Endothelial cell of umbilical vein (primary cell): ENCODE data around the gene SLC1A7. TPM values are rescaled to one million over a fixed set of nuclear protein-coding genes. Genes with fewer than 3 reads are reported as not detected.

ENCODE experiments used
- BruUV-seq: library from RNA; stranded (reverse); fragments of 400-500 nt; replicated peaks from 2 replicates; lab custom pipeline; 2021; lab: Mats Ljungman, UMichigan
- CTCF ChIA-PET: fragments of 300-600, 350-600 bp; sonication (Branson Sonifier 250); formaldehyde crosslinking; loops from one replicate; lab custom pipeline; 2021; ENCODE audit warnings: antibody characterized with exemption, inconsistent platforms; lab: Charles Lee
- POLR2A ChIA-PET: fragments of 300-600, 350-600 bp; sonication (Branson Sonifier 250); formaldehyde crosslinking; loops from one replicate; lab custom pipeline; 2021; ENCODE audit warnings: antibody characterized with exemption, inconsistent platforms; lab: Charles Lee
- DNase-seq: peaks from one replicate; pipeline ENCODE4 v3.0.0-alpha.2; 2011; ENCODE audit warnings: low read depth, low spot score
- FAIRE-seq: peaks from 2 replicates; lab custom pipeline; 2011; peaks lifted over from hg19 to GRCh38; lab: Jason Lieb, UNC
- H2AFZ ChIP-seq: 2 replicates; pipeline ENCODE4 v1.6.0; 2012; ENCODE audit warnings: low read depth, low read length, control low read depth, inconsistent platforms
- H3K27ac ChIP-seq: 2 replicates; pipeline ENCODE4 v1.5.1; 2011; ENCODE audit warnings: low read depth, mild to moderate bottlenecking, control low read depth, low read length, moderate library complexity; ENCODE audit not compliant: insufficient read depth
- H3K27me3 ChIP-seq, 2 experiments: 2 replicates each; pipeline versions ENCODE4 v1.6.0 to v1.6.1; 2011; ENCODE audit warnings: low read length in 2 of 2, mixed read lengths in 1 of 2; ENCODE audit not compliant: control insufficient read depth in 2 of 2, insufficient read depth in 2 of 2
- H3K36me3 ChIP-seq, 2 experiments: 2 replicates in 1 of 2; 3 replicates in 1 of 2; pipeline ENCODE4 v1.5.1; 2011; ENCODE audit warnings: low read length in 2 of 2, mild to moderate bottlenecking in 1 of 2, moderate library complexity in 1 of 2; ENCODE audit not compliant: control insufficient read depth in 2 of 2, insufficient read depth in 2 of 2; ENCODE audit errors: extremely low read depth in 1 of 2
- H3K4me1 ChIP-seq: 3 replicates; pipeline ENCODE4 v1.5.1; 2011; ENCODE audit warnings: mild to moderate bottlenecking, low read length; ENCODE audit not compliant: control insufficient read depth, insufficient read depth; ENCODE audit errors: extremely low read depth
- H3K4me2 ChIP-seq: 2 replicates; pipeline ENCODE4 v1.6.1; 2011; ENCODE audit warnings: low read length, control low read depth, mixed read lengths; ENCODE audit not compliant: insufficient read depth
- H3K4me3 ChIP-seq, 3 experiments: fragments of 200-600 bp in 1 of 3; sonication (generic), shearing (Covaris generic) in 1 of 3; replicated peaks in 1 of 3; 2 replicates each; pipeline ENCODE4 v1.5.1; 2011 to 2016; ENCODE audit warnings: control low read depth in 3 of 3, low read length in 3 of 3, mild to moderate bottlenecking in 2 of 3, inconsistent platforms in 1 of 3, low read depth in 1 of 3, moderate library complexity in 1 of 3; ENCODE audit not compliant: insufficient read depth in 1 of 3
- H3K79me2 ChIP-seq: 2 replicates; pipeline ENCODE4 v1.6.0; 2012; ENCODE audit warnings: low read length, inconsistent platforms; ENCODE audit not compliant: control insufficient read depth, insufficient read depth
- H3K9ac ChIP-seq: replicated peaks from 2 replicates; pipeline ENCODE3; 2011; ENCODE audit warnings: low read length, control low read depth; ENCODE audit not compliant: insufficient read depth; ENCODE audit errors: extremely low read depth
- H3K9me1 ChIP-seq: replicated peaks from 3 replicates; pipeline ENCODE4 v1.6.0; 2011; ENCODE audit warnings: mild to moderate bottlenecking, low read length; ENCODE audit not compliant: control insufficient read depth, insufficient read depth; ENCODE audit errors: extremely low read depth
- H3K9me3 ChIP-seq: replicated peaks from 2 replicates; pipeline ENCODE4 v1.5.1; 2012; ENCODE audit warnings: low read length, inconsistent platforms; ENCODE audit not compliant: control insufficient read depth, insufficient read depth
- H4K20me1 ChIP-seq: replicated peaks from 2 replicates; pipeline ENCODE3; 2011; ENCODE audit warnings: mild to moderate bottlenecking, low read length; ENCODE audit not compliant: control insufficient read depth, insufficient read depth; ENCODE audit errors: extremely low read depth
- EZH2 ChIP-seq: IDR thresholded peaks from 2 replicates; pipeline ENCODE4 v1.6.1; 2012; ENCODE audit warnings: borderline replicate concordance, low read depth, mild to moderate bottlenecking, moderate library complexity, low read length, inconsistent platforms; ENCODE audit not compliant: severe bottlenecking
- FOS ChIP-seq: IDR thresholded peaks from 2 replicates; pipeline ENCODE4 v1.6.1; 2011; ENCODE audit warnings: mild to moderate bottlenecking, low read length, moderate library complexity, borderline replicate concordance; ENCODE audit not compliant: insufficient read depth
- GATA2 ChIP-seq: IDR thresholded peaks from 2 replicates; pipeline ENCODE4 v1.7.0; 2011; ENCODE audit warnings: low read depth, mild to moderate bottlenecking, moderate library complexity, mixed read lengths, low read length; ENCODE audit not compliant: insufficient read length, insufficient read depth
- JUN ChIP-seq: IDR thresholded peaks from 2 replicates; pipeline ENCODE4 v1.6.1; 2011; ENCODE audit warnings: borderline replicate concordance, low read depth; ENCODE audit not compliant: insufficient read length, insufficient read depth
- MYC ChIP-seq: IDR thresholded peaks from one replicate; pipeline ENCODE4 v1.6.1; 2011; ENCODE audit warnings: mild to moderate bottlenecking, low read depth, low read length
- POLR2A ChIP-seq: IDR thresholded peaks from 2 replicates; pipeline ENCODE4 v1.6.1; 2012; ENCODE audit warnings: low read depth, mild to moderate bottlenecking, control low read depth, low read length
- POLR2AphosphoS5 ChIP-seq: IDR thresholded peaks from 2 replicates; pipeline ENCODE4 v1.6.1; 2012; ENCODE audit warnings: low read depth, mild to moderate bottlenecking, control low read depth, low read length, moderate library complexity; ENCODE audit not compliant: insufficient read depth
- dilution Hi-C: fragments of 300-500 bp; cut with MboI; formaldehyde crosslinking; loops from one replicate; pipeline ENCODE4 v1.15.0; 2019; ENCODE audit warnings: low sequenced_read_pairs; ENCODE audit not compliant: extremely low pct_ligation_motif_present
- intact Hi-C: fragments of 100-400 bp; cut with micrococcal nuclease; formaldehyde crosslinking; loops from one replicate; pipeline ENCODE4 v1.10.0; 2022
- polyA plus RNA-seq, 4 experiments: library from polyadenylated mRNA; depleted of rRNA in 3 of 4; stranded (reverse) in 3 of 4; unstranded in 1 of 4; fragments of >200 nt; gene quantifications; 2 replicates each; pipeline versions ENCODE4 v1.2.1 to v1.2.3, GENCODE V29; 2011 to 2012; ENCODE audit warnings: missing spikeins in 1 of 4
- total RNA-seq: library from RNA; stranded (reverse); gene quantifications from 2 replicates; pipeline ENCODE4 v1.2.3, GENCODE V29; 2021
- TF ChIP-seq, protein P1 (sequence below): IDR thresholded peaks from 2 replicates; pipeline ENCODE4 v1.6.1; 2011; ENCODE audit not compliant: insufficient read depth, insufficient read length
- TF ChIP-seq, protein P2 (sequence below), 2 donors: IDR thresholded peaks; 1 replicate in 1 of 2; 2 replicates in 1 of 2; pipeline ENCODE4 v1.5.1; 2011; ENCODE audit warnings: low read length in 2 of 2, mild to moderate bottlenecking in 2 of 2, moderate library complexity in 2 of 2, control low read depth in 1 of 2, inconsistent platforms in 1 of 2, low read depth in 1 of 2; ENCODE audit not compliant: insufficient read depth in 1 of 2; ENCODE audit errors: extremely low read depth in 1 of 2

The SLC1A7 gene
- total and polyA plus RNA-seq, 2 donors (not counting 3 experiments of a cell fraction or from before 2014, with no cell fraction given), result not detected

GRCh38 chr1:53080041-53080440 lies 62.4 kb downstream of the SLC1A7 start:
- intact Hi-C loops, result no loop called here

GRCh38 chr1:53079251-53079650 lies 63.2 kb downstream of the SLC1A7 start:
- H3K36me3 ChIP-seq, result no peaks in the 10 kb centered on the region
- dilution Hi-C loops, result no loop called here
- CTCF ChIA-PET, result no interaction called here

More at GRCh38 chr1:53080041-53080440, 62.4 kb downstream of the SLC1A7 start:
- POLR2A ChIA-PET, result no interaction called here
- Histone ChIP-seq H3K27me3 (no peaks in the 10 kb centered on the region), H3K79me2 (no peaks in the 10 kb centered on the region), H2AFZ (no peak overlapping the region), H3K9me1 (no peaks in the 10 kb centered on the region), H3K27ac (no peak overlapping the region), H3K4me2 (no peak overlapping the region), H3K9ac (no peak overlapping the region), H3K4me1 (no peaks in the 10 kb centered on the region), H4K20me1 (no peaks in the 10 kb centered on the region), H3K36me3 (no peaks in the 10 kb centered on the region), H3K4me3 (no peak overlapping the region), H3K9me3 (no peaks in the 10 kb centered on the region)
- no peak for FAIRE-seq
- DNase-seq, result no peak
- TF ChIP-seq POLR2A, result no peak
- no peak for TF ChIP-seq FOS
- no TSS peak for BruUV-seq
- CTCF ChIA-PET, result no interaction called here
- dilution Hi-C loops, result no loop called here

More at GRCh38 chr1:53079251-53079650, 63.2 kb downstream of the SLC1A7 start:
- intact Hi-C loops, result no loop called here
- no peaks in the 10 kb centered on the region for H3K9me3 ChIP-seq
- POLR2A ChIA-PET, result no interaction called here
- BruUV-seq, result no TSS peak
- H3K9ac ChIP-seq, result no peak overlapping the region
- no peak for DNase-seq
- TF ChIP-seq POLR2A (no peak), MYC (no peak), FOS (no peak), EZH2 (no peak), GATA2 (no peak), JUN (no peak), POLR2AphosphoS5 (no peak)
- TF ChIP-seq, protein P1, sequence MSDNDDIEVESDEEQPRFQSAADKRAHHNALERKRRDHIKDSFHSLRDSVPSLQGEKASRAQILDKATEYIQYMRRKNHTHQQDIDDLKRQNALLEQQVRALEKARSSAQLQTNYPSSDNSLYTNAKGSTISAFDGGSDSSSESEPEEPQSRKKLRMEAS, result no peak
- TF ChIP-seq, protein P2, sequence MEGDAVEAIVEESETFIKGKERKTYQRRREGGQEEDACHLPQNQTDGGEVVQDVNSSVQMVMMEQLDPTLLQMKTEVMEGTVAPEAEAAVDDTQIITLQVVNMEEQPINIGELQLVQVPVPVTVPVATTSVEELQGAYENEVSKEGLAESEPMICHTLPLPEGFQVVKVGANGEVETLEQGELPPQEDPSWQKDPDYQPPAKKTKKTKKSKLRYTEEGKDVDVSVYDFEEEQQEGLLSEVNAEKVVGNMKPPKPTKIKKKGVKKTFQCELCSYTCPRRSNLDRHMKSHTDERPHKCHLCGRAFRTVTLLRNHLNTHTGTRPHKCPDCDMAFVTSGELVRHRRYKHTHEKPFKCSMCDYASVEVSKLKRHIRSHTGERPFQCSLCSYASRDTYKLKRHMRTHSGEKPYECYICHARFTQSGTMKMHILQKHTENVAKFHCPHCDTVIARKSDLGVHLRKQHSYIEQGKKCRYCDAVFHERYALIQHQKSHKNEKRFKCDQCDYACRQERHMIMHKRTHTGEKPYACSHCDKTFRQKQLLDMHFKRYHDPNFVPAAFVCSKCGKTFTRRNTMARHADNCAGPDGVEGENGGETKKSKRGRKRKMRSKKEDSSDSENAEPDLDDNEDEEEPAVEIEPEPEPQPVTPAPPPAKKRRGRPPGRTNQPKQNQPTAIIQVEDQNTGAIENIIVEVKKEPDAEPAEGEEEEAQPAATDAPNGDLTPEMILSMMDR (IDR thresholded peaks at IDR 0.05; ENCODE audit: extremely low read depth in 1 of 2, insufficient read depth in 1 of 2, low read depth in 1 of 2, low read length in 2 of 2), result no peak
- H3K79me2 ChIP-seq, result no peaks in the 10 kb centered on the region
- no peaks in the 10 kb centered on the region for H3K4me1 ChIP-seq
- no peak for FAIRE-seq
- no peaks in the 10 kb centered on the region for H4K20me1 ChIP-seq
- H3K9me1 ChIP-seq, result no peaks in the 10 kb centered on the region
- no peak overlapping the region for H3K27ac ChIP-seq
- H2AFZ ChIP-seq, result no peak overlapping the region
- no peak overlapping the region for H3K4me2 ChIP-seq
- H3K4me3 ChIP-seq, result no peak overlapping the region
- no peaks in the 10 kb centered on the region for H3K27me3 ChIP-seq
